ENCODE data around the gene IL1F10.

Gene IL1F10

GRCh38 chr2:113058998-113059960 lies 8.5 kb upstream of the IL1F10 start, which contains the start of gene IL36RN:
Gene IL36RN, plus strand, starts transcription at chr2:113059198. Its CDS starts 241 bp downstream, at chr2:113059439.
- no peak for DNase-seq (ENCODE audit: low spot score)

GRCh38 chr2:113060396-113060795 lies 7.4 kb upstream of the IL1F10 start:
- DNase-seq (ENCODE audit: low spot score): no peak

- DNase-seq (ENCODE audit: low spot score): no peak
These were observed 7.0 kb upstream of the IL1F10 start for GRCh38 chr2:113060796-113061195.

GRCh38 chr2:113061241-113061640 lies 6.5 kb upstream of the IL1F10 start:
- DNase-seq (ENCODE audit: low spot score): no peak

GRCh38 chr2:113061896-113062770 lies 5.6 kb upstream of the IL1F10 start:
- DNase-seq (ENCODE audit: low spot score): no peak

GRCh38 chr2:113064281-113064680 lies 3.5 kb upstream of the IL1F10 start:
- DNase-seq (ENCODE audit: low spot score): no peak

GRCh38 chr2:113064898-113065297 lies 2.9 kb upstream of the IL1F10 start:
- no peak for DNase-seq (ENCODE audit: low spot score)

GRCh38 chr2:113068249-113068648 lies 479 bp downstream of the IL1F10 start:
- no peak for DNase-seq (ENCODE audit: low spot score)

- DNase-seq (ENCODE audit: low spot score): no peak
These were observed 1.1 kb downstream of the IL1F10 start for GRCh38 chr2:113068706-113069485.

GRCh38 chr2:113069676-113070605 lies 2.2 kb downstream of the IL1F10 start:
- DNase-seq (ENCODE audit: low spot score): no peak

GRCh38 chr2:113070606-113070975 lies 2.8 kb downstream of the IL1F10 start:
- DNase-seq (ENCODE audit: low spot score): no peak

GRCh38 chr2:113072584-113072983 lies 4.8 kb downstream of the IL1F10 start:
- DNase-seq (ENCODE audit: low spot score): no peak

GRCh38 chr2:113073325-113073834 lies 5.6 kb downstream of the IL1F10 start:
- no peak for DNase-seq (ENCODE audit: low spot score)

GRCh38 chr2:113075030-113075429 lies 7.3 kb downstream of the IL1F10 start:
- no peak for DNase-seq (ENCODE audit: low spot score)

GRCh38 chr2:113075600-113075999 lies 7.8 kb downstream of the IL1F10 start:
- DNase-seq (ENCODE audit: low spot score): no peak

GRCh38 chr2:113076954-113077669 lies 9.3 kb downstream of the IL1F10 start:
- no peak for DNase-seq (ENCODE audit: low spot score)

GRCh38 chr2:113077921-113078320 lies 10.2 kb downstream of the IL1F10 start:
- no peak for DNase-seq (ENCODE audit: low spot score)

- no peak for DNase-seq (ENCODE audit: low spot score)
These were observed 10.6 kb downstream of the IL1F10 start for GRCh38 chr2:113078350-113078839.

- no peak for DNase-seq (ENCODE audit: low spot score)
These were observed 11.4 kb downstream of the IL1F10 start for GRCh38 chr2:113079131-113079530.

- DNase-seq (ENCODE audit: low spot score): peak; percentile 17
These were observed 12.4 kb downstream of the IL1F10 start for GRCh38 chr2:113080134-113080533.
